ENCODE results near the gene EMC1.
"Not testable (repeated sequence)": the region's sequence is repeated elsewhere in the genome, so short reads cannot be mapped to it uniquely, and the experiment has no call there.

The EMC1 gene

DNA sequence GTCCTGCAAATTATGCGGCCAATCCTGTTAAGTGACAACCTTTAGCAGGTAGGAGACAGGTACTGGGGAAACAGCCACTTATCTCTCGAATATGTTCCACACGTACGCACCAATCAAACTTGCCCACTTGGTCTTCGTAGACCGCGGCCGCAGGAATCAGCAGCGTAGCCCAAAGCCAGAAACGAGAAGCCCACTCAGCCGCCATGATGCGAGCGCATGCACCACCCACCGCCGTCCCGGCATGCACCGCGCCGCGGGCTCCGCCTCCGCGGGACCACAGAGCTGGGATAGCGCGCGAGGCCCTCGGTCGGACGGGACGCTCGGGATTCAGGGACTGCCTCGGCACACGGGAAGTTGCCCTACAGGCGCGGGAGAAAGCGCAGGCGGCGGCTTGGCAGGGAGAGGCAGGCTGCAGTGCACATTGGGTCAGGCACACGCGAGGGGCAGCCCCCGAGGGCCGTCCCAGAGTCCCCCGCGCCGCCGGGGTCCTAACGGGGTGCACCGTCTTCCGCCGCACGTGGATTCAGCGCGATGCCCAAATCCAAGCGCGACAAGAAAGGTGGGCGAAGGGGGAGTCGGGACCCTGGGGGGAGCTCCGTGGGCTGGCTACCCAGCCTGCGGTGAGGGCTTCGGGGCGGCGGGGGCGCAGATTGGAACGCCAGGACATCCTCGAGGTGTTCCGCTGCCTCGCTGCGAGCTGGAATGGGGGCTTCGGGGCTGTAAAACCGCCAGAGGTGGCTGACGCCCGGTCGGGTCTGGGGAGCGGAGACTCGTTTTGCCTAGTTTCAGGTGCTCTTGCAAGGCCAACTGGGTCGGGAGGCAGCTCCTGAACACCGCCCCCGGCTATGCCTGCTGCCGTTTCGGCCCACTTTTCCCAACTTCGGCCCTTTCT, at the start of gene EMC1, which contains the start of gene MRTO4:
EMC1 (minus strand) TSS at position 220 of the 892 bp plus-strand sequence; CDS start at position 205, 15 bp downstream.
MRTO4 (plus strand) TSS at position 501 of the 892 bp plus-strand sequence; CDS start at position 532, 31 bp downstream.
- TF ChIP-seq, protein P1, sequence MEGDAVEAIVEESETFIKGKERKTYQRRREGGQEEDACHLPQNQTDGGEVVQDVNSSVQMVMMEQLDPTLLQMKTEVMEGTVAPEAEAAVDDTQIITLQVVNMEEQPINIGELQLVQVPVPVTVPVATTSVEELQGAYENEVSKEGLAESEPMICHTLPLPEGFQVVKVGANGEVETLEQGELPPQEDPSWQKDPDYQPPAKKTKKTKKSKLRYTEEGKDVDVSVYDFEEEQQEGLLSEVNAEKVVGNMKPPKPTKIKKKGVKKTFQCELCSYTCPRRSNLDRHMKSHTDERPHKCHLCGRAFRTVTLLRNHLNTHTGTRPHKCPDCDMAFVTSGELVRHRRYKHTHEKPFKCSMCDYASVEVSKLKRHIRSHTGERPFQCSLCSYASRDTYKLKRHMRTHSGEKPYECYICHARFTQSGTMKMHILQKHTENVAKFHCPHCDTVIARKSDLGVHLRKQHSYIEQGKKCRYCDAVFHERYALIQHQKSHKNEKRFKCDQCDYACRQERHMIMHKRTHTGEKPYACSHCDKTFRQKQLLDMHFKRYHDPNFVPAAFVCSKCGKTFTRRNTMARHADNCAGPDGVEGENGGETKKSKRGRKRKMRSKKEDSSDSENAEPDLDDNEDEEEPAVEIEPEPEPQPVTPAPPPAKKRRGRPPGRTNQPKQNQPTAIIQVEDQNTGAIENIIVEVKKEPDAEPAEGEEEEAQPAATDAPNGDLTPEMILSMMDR (IDR thresholded peaks at IDR 0.05) = no peak

DNA sequence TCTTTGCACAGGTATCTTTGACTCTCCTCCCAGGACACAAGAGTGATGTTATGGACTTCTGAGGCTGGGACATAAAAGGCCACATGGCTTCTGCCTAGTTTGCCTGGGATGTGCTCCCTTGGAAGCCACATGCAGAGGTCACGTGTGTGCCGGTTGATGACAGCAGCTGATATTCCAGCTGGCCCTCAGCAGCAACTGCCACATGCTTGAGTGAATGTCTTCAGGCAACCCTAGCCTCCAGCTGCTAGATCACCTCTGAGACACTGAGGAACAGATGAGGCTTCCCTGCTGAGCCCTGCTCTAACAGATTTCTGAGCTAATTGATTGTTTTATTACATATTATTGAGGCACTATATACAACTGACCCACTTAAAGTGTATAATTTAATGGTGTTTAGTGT, 48.9 kb upstream of the EMC1 start:
- TF ChIP-seq, protein P1 (IDR thresholded peaks at IDR 0.05) = no peak

DNA sequence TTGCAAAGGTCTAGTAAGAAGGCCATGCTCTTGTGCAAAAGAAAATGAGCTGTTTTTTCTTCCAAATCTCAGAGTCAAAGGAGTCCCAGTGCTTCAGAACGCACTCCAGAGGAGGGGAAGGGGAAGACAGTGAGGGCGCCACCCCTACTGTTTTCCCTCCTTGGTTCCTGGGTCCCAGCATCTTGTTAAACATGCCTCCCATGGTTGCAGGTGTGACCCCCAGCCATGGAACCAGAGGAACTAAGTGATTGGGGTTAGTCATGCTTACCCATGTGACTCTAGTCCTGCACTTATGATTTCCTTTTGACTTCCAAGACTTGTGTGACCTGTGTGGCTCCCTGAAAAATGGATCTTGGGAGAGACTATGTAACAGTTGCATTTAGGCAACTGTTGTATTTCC, 43.3 kb upstream of the EMC1 start:
- TF ChIP-seq, protein P1 (IDR thresholded peaks at IDR 0.05) = no peak

DNA sequence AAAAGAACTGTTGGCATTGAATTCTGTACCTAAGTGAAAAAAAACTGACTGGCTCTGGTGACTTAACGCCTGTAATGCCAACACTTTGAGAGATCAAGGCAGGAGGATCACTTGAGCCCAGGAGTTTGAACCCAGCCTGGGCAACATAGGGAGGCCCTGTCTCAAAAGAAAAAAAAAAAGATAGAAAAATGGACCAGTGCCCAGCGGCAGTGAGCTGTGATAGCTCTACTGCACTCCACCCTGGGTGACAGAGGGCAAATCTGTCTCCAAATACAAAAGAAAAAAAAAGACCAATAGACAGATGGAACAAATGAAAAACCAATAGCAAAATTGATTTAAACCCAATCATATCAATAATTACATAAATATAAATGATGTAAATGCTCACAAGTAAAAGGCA, 37.9 kb upstream of the EMC1 start:
- TF ChIP-seq, protein P1 (IDR thresholded peaks at IDR 0.05) = no peak

DNA sequence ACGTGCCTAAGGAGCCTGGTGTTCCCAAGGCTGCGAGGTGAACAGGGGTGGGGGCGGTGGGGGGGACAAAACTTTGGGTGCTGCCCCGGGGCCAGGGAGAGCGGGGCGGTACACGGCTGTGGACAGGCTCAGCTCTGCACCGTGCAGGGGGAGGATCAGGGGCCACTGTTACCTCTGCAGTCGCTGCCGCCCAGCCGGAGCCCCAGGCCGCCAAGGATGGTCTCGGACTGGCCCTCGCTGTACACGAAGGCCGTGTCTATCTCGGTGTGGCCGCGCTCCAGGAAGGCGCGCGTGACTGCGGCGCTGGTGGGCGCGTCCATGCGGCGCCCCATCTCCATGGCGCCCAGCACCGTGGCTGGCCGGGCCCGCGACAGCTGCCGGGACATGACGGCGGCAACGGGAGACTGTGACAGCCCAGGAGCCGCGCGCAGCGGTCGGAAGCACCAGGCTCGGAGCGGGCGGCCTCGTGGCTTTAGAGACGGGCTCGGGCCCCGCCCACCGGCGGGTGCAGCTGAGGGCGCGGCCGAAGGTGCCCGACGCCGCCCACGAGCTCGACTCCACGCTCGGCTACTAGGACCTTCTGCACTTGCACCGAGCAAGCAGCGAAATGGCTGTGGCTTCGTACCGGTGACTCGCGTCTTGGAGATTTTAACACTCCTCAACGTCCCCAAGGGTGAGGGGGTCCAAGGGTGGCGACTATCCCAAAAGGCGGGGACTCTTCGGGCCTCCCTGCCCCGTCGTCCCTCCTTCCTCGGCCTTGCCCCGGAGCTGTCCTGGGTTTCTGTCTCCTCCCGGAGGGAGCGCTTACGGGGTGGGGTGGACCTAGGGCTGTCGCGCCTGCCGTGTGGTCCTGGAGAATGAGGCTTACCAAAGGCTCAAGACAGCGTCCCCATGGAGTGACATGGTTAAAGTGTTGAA, 37.3 kb upstream of the EMC1 start, which contains the start of gene AKR7A3:
AKR7A3 (minus strand) TSS at position 447 of the 918 bp plus-strand sequence; CDS start at position 386, 61 bp downstream.
- TF ChIP-seq, protein P1 (IDR thresholded peaks at IDR 0.05) = not testable (repeated sequence)

DNA sequence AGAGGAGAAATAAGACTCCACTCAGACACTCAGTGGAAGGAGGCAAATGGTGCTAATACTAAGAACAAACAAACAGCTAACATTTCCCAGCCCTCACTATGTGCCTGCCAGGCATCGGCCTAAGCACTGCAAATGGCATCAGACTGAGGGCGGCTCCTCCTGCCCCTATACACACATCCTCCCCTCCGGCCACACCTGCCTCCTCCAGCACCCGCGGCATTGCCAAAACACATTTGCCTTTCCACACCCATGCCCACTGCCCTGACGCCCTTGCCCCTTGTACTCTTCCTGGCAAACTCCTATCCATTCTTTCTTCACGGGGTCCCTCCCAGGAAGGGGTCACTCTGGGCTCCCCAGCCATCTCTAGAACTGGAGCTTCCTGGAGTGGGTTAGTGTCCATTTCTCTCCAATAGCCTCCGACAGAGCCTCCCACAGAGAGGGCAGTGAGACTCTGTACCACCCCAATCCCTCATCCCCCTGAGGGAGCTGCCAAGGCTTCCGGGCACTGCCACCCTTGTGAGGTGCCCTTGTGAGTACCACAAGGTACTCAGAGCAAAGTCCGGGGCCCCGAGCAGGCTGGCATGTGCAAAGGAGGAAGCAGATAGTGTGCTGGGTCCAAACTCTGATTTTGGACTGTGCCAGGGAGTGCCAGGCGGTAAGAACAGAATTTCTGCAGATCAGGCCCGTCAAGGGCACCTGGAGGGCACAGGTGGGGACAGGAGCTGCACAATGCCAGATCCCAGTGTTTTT, 36.3 kb upstream of the EMC1 start:
- TF ChIP-seq, protein P1 (IDR thresholded peaks at IDR 0.05) = no peak

DNA sequence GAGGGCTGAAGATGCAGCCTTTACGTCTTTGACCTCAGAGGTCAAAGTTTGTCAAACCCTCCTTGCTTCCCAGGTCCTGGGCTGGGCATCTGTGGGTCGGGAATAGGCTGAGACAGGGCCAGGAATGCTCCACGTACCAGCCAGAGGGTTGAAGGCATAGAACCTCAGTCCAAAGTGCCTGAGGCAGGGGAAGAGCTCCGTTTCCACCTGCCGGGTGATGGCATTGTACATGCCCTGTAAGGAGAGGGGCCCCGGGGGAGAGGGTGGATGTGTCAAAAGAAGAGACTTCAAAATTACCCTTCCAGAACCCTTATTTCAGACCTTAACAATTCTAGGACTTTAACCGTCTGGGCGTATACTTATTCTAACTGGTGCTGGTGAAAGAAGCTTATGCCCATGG, 33.6 kb upstream of the EMC1 start:
- TF ChIP-seq, protein P1 (IDR thresholded peaks at IDR 0.05) = no peak
